CD4-positive, alpha-beta T cell treated with Interleukin-2 at 100 ng/mL for 4 hours (primary cell): ENCODE measurements around the gene FBXO4.
"Not testable (repeated sequence)": the region's sequence is repeated elsewhere in the genome, so short reads cannot be mapped to it uniquely, and the experiment has no call there.

Experiments
- DNase-seq: peaks from one replicate; pipeline ENCODE4 v3.0.0-alpha.2; 2020; ENCODE audit warnings: low spot score

The FBXO4 gene

DNA sequence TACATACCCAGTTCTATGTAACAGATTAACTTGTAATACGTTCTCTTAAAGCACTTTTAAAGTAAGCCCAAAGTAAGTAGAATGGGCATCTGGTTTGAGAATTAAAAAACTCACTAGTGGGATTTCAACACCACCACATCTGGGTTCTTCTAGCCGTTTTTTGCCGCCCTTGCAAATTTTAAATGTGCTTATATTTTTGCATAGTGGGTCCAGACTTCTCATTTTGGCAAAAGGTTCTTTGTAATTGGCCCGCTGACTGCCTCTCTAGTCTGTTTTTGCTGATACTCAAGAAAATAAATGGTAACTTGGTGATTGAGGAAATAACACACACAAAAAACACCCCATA, 582 bp upstream of the FBXO4 start:
- no peak for DNase-seq

DNA sequence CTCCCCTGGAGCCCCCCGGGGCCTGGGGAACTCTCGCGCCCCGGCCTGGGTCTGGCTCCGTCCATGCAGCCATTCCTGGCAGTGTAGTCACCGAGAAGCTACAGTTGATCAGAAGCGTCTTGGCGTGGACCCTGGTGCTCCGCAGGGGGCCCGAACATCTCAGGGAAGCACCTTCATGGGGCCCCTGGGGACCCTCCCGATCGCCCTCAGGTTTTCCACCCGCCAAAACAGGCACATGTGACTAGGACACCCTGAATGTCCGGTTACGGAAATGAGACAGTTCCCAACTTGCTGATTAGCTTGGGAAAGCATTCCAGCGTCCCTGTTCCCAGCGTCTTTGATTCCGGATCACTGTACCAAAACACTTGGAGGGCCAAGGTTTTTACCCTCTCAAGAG, 472 bp downstream of the FBXO4 start:
- DNase-seq, result no peak

DNA sequence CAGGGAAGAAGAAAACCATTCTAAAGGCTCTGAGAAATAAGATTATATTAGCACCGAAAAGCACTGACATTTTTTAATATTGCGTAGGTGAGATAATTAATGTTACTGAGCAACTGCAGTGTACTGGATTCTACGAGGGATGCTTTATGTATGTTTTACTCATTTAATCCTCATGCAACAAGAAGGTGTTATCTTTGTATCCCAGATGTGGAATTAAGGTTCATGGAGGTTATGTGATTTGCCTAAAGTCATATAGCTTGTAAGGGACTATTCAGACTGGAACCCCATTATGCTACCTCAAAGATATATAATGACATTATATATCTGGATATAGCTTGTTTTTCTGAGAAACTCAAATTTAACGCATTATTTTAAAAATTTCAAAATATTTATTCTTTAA, 2.5 kb downstream of the FBXO4 start:
- DNase-seq, result no peak

DNA sequence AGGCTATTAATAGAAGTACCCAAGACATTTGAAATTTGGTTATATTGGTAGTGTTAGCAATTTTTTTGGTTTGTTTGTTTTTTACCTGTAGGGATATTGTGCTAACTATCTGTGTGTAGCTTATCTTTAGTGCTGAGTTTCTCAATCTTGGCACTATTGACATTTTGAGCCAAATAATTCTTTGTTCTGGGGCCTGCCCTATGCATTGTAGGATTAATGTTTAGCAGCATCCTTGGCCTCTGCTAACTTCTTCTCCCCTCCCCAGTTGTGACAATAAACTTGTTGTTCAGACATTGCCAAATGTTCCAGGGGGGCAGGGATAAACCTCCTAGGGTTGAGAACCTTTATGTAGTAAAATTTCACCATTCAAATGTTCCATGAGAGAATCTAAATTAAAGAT, 4.0 kb downstream of the FBXO4 start:
- no peak for DNase-seq

DNA sequence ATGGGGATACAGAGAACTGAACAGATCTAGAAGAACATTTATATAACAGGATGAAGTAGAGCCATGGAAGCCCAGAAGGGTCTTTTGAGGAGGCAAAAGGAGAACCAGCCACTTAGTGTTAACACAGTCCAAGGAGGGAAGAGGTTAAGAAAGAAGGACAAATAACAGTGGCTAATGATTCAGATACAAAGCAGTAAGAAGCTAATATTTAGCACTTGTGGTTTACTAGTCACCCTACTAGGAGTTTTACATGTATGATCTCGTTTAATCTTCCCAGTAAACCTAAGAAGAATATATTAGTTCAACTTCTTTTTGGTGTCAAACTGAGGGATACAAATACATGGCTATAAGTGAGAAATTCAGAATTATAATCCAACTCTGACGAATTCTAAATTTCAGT, 7.7 kb downstream of the FBXO4 start:
- DNase-seq, result no peak

DNA sequence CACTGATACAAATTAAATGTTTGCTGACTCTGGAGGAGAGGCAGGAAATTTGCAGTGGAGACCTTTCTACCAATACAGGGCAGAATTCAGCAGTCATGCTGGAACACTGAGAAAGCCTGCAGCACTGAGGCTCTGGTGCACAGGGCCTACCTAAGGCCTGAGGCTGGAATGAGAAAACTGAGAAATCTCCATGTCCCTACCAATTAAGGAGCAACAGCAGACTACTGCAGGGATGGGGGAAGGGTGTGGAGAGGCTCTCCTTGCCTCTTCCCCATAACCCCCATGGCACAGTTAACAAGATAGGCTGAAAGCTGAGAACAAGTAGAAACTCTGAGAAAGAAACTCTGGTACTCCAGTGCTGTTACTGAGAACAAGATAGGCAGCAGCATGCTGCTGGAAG, 10.5 kb downstream of the FBXO4 start:
- no peak for DNase-seq

DNA sequence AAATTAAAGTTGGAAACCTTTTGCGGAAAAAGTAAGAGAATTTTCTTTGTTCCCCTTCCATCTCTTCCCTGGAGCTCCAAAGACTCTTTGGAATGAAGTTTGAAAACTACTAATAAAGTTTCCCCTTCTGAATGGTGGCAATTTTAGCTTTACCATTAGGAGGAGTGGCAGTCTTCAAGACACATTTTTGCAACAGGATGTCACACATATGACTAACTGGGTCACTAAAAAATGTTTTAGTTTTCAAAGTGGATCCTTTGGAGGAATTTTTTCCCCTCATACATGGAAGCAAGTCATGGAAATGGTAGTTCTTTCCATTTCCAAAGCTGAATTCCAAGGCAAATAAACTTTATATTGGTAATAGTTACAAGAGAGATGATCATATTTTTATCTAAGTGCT, 15.6 kb downstream of the FBXO4 start:
- DNase-seq, result no peak

DNA sequence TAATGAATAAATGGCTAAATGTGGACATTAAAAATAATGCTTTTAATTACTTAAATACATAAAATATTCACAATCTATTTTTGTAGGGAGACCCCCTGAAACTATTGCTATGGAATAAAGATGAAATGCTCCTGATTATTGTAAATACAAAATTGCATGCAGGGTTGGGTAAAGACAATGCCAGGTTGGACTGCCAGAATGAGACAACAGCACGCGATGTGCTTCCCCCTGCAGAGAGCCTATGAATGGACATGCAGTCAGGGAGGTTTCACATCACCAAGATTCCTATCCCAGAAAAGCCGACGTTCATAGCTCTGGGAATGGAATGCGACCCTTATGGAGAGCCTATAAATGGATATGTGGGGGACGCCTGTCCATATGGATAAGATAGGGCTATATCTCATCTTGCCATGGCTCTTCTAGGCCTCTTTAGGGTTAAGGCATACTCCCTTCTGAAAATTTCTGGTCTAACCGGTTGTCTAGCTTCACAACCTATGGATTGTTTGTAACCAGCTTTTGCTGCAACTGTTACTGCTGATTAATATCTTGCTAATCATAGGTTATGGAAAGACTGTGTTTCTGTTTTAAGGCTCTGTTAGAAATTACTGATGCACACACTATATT, 20.4 kb downstream of the FBXO4 start:
- not testable (repeated sequence) for DNase-seq

DNA sequence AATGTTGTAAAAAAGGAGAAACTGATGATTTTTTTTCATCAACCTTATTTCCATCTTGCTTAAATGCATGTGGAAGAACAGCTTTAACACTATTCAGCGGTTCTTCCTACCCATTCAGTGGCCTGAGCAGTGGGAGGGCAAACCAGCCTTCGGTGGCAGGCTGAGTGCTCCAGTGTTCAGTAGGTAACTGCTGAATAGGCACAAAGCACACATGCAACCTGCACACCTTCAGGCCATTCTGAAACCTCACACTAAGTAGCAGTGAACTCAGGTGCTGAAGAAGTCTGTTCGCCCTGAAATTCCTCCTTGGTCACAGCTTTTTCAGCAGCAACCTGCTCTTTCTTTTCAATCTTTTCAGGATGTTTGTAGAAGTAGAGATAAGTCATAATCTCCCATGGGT, 26.1 kb downstream of the FBXO4 start:
- no peak for DNase-seq

DNA sequence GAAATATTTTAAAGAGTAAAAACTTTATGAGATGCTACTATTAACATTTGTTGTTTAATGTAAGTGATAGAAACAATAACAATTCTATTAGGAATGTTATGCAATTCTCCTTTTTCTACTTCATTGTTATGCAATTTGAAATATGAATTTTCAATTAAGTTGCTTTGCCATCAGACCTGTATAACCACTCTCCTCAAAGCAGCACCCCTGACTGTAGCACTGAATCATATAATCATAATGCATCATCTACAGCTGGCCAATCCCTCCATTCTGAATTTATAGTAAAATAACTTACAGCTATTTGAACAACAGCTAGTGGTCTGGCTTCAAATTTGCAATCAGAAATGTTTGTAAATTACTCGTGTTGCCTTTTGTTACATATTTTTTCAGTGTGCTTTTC, 29.2 kb downstream of the FBXO4 start:
- DNase-seq, result no peak

DNA sequence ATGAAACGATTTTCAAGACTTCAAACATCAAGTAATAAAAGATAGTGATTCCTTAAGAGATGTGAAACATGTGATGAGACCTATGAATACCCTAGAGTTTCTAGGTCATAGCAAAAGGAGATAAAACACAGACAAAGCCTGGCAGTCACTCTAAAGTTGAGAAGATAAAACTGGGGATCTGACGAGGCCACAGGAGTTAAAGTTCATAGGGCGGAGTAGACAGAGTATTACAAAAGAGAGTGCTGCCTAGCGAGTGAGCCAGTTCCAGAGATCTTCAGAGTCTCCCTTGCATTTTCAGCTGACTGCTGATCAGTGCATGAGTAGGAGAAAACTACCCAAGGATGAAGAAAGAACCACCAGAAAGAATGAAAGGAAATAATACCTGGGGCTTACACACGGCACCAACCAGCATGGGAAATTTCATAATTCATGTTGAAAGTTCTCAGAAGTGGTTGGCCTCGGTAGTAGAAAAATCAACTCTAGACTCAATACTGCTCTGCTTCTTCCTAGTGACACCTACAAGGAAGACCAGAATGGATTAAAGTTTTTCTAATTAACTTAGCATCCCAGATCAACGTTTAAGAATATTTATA, 30.4 kb downstream of the FBXO4 start:
- no peak for DNase-seq

DNA sequence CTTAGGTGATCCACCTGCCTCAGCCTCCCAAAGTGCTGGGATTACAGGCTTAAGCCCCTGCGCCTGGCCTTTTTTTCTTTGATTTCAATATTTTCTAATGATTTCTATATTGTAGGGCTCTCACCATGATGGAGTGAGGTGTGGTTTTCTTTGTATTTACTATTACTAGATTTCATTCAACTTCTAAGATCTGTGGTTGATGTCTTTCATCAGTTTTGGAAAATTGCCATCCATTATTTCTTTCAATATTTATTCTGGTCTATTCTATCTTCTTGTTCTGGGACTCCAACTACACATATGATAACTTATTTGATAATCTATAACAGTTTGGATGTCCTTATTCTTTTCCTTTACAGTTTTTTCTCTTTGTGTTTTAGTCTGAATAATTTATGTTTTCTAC, 31.9 kb downstream of the FBXO4 start:
- no peak for DNase-seq

DNA sequence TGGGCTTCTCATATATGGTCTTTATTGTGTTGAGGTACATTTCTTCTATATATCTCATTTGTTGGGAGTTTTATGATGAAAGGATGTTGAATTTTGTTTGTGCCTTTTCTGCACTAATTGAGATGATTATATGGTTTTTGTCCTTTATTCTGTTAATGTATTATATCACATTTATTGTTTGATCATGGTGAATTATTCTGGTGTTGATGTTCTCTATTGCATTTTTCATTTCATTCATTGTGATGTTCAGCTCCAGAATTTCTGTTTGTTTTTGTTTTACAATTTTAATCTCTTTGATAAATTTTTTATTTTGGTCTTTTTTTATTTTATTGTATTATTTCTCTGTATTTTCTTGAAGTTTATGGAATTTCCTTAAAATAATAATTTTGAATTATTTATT, 35.4 kb downstream of the FBXO4 start:
- no peak for DNase-seq

DNA sequence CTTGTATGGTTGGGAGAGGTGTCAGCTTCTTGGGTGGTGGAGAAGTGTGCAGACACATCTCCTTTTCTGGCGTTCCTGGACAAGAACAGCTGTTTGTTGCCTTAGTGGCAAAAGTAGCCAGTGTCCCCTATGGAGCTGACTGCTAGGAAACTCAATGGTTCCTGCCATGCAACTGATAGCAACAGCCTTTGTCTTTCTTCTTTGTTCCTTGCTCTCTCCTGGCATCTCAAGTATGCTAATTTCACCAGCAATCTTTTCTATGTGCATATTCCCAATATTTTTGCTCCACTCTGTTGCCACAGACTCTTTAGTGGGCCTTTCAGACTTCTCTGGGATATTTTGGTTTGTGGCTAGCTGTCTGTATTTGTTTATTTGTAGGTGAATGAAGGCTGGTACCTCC, 36.7 kb downstream of the FBXO4 start:
- no peak for DNase-seq

DNA sequence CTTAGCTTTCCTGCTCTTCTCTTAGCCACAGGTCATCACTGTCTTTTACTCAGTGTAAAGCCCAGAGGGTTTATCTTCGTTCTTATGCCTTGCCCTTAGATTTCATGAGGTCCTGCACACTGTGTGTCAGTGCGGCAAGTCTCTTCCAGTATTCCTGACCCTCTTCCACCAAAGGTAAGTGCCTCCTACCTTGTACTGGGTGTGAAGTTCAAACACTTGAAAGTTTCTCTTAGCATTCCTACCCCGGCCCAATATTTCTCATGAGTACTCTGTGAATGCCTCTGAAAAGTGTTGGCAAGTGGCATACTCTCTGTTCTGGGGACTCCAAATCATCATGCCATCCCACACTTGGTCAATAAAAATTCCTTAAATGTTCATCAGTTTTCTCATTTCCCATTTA, 37.4 kb downstream of the FBXO4 start:
- DNase-seq, result no peak

DNA sequence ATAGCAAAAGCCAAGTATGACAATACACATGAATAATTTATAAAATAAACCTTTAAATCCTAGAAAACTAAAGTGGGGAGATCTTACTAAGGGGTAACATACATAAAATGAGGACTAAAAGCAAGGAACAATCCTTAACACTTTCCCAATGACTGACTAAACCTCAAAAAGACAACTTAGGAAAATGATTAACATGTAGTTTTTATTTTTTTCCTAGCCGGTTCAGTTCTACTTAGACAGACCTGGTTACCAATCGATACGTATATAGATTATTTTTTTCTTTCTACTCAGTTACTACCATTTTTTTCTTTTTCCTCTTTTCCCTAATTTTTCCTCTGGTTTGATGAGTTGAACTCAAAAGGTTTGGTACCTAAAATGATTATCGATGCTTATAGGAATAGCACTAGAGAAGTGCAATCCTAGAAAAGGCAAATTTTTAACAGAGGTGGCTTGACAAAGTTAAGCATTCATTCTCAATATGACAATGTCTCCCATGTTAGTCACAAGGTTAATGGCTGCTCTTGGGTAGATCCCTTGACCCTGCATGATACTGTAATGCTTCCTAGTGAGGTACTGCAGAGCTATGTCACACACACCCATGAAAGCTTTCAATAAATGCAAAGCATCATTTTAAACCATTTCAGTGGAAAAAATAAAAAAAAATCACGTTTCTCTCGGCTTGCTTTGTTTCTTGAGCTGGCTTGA, 41.5 kb downstream of the FBXO4 start:
- no peak for DNase-seq

DNA sequence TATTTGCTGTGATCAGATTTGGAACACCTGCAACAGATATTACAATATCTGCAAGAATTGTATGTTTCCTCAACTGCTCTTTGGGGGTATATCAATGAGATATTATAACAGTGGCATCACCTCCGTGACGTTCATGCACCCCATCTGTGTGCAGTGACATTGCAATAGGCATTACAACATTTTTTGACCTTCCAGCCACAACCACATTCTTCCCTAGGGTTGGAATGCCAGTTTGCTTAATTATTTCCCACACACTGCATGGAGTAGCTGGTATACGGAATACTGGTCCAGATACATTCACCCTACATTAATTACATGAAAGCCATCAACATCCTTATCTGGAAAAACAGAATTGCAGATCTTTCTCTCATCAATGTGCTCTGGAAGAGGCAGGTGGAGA, 42.3 kb downstream of the FBXO4 start:
- no peak for DNase-seq

DNA sequence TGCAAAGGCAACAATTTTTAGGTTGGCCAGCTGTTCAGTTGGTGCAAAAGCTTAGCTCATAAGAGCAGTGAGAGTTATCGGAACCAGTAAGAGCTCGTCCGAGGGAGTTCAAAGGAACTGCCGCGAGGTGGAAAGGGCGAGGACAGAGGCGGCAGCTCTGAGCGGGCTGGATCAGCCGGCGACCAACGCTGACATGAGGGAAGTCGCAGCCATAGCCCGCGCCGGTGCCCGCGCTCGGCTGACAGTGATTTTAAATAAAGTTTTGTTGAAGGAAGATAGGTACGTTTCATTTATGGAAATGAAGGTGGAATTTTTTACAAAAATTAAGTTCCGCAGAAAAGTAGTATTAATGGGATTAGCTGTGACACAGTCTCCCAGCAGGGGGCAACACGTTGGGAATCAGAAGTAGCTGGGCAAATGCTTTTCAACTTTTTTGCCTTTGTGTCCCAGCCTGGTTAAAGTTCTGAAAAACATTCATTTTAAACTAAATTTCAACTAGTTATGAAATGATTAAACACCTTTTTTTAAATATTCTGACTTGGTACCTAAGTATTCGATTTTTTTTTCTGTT, 43.2 kb downstream of the FBXO4 start:
- DNase-seq, result no peak

DNA sequence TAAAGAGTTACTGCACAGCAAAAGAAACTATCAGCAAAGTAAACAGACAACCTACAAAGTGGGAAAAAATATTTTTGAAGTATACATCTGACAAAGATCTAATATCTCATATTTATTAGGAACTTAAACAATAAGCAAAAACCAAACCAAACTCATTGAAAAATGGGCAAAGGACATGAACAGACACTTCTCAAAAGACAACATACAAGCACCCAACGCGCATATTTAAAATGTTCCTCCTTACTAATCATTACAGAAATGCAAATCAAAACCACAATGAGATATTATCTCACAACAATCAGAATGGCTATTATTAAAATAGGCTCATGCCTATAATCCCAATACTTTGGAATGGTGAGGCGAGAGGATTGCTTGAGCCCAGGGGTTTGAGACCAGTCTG, 48.0 kb downstream of the FBXO4 start:
- DNase-seq, result no peak

DNA sequence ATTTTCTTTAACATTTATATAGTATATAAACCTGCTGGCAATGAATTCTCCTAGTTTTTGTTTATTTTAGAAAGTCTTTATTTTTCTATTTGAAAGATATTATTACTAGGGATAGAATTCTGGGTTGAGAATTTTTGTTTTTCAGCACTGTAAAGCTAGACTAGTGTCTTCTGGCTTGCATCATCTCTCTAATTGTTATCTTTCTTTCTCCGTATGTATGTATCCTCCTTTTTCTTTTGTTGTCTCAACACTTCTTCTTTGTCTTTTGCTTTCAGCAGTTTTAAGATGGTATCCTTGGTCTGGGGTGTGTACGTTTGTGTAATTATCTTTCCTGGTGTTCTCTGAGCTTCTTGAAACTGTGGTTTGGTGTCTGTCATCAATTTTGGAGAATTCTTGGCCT, 48.8 kb downstream of the FBXO4 start:
- no peak for DNase-seq

DNA sequence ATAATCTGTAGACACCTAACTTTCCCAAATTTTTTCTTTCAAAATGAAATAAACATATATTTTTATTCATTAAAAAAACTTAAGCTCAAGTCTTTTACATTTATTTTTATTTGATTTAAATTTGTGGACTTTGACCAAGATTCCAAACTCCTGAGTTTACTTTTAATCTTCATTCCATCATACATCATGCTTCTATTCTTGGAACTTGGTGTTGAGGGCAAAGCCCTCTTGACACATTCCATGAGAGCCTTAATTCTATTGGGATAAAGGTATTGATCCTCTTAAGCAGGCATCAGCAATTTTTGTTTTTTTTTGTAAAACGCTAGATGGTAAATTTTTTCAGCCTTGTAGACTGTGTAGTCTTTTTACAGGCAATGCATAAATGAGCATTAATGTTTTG, 53.6 kb downstream of the FBXO4 start:
- DNase-seq, result no peak

DNA sequence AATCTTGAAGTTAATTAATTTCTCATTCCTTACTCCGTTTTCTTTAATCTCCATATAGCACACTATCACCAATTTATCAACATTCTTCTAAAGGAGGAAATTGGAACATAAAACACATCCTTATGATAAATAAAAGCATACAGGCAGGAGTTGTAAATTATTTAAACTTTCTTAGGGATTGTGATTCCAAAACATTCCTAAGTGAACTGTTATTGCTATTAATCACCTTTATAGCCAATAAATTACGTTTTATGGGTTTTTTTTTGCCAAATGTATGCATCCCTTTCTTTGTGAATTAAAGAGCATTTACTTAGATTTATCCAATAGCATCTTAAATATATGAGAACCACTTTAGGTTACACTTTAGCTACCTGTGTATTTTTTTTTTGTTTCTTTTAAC, 55.3 kb downstream of the FBXO4 start:
- DNase-seq, result no peak

DNA sequence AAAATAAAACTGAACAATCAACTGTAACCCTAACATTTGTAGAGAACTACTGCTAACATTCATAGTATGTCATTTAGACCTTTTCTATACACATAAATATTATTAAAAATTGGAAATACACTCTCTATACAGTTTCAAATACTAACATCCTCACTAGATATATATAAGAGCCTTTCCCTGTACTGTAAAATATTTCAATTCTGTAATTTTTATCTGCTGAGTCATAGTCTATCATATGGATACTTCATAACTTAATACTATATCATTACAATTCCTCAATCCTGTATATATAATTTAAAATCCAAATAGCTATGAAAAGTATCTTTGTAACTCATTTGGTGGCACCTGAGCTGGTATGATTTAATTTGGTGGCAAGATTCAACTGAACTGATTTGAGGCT, 55.8 kb downstream of the FBXO4 start:
- no peak for DNase-seq

DNA sequence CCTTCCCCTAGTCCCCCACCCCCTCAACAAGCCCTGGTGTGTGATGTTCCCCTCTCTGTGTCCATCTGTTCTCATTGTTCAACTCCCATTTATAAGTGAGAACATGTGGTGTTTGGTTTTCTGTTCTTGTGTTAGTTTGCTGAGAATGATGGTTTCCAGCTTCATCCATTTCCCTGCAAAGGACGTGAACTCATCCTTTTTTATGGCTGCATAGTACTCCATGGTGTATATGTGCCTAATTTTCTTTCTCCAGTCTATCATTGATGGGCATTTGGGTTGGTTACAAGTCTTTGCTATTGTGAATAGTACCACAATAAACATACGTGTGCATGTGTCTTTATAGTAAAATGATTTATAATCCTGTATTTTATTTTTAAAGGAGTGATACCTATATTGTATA, 57.8 kb downstream of the FBXO4 start:
- DNase-seq, result not testable (repeated sequence)
